Ectodermal cell (in vitro differentiated cells): ENCODE measurements around the gene LMF1.

Experiments
- H3K27ac ChIP-seq: 2 replicates; pipeline ENCODE4 v1.7.0; 2013; ENCODE audit warnings: mild to moderate bottlenecking, low read depth, low read length; ENCODE audit not compliant: insufficient read depth, poor library complexity, severe bottlenecking
- H3K27me3 ChIP-seq: 2 replicates; pipeline ENCODE4 v1.7.0; 2013; ENCODE audit warnings: mild to moderate bottlenecking, low read length; ENCODE audit not compliant: insufficient read depth, control insufficient read depth, poor library complexity, severe bottlenecking
- H3K36me3 ChIP-seq: one replicate; pipeline ENCODE4 v1.7.0; 2013; ENCODE audit warnings: low read length; ENCODE audit not compliant: control insufficient read depth, insufficient read depth
- H3K4me1 ChIP-seq: one replicate; pipeline ENCODE4 v1.7.0; 2013; ENCODE audit warnings: low read length; ENCODE audit not compliant: control insufficient read depth, insufficient read depth
- H3K4me3 ChIP-seq: 2 replicates; pipeline ENCODE4 v1.7.0; 2013; ENCODE audit warnings: low read depth, low read length, control low read depth; ENCODE audit not compliant: insufficient read depth
- H3K9me3 ChIP-seq: 2 replicates; pipeline ENCODE4 v1.7.0; 2013; ENCODE audit warnings: mild to moderate bottlenecking, low read length, moderate library complexity; ENCODE audit not compliant: control insufficient read depth
- WGBS, 2 experiments: methylation state at CpG; one replicate each; pipeline ENCODE4 v1.1.7; 2013; ENCODE audit warnings: missing lambda C conversion rate in 2 of 2; 5-methylcytosine and 5-hydroxymethylcytosine counted together

LMF1 gene

GRCh38 chr16:993731-994130, 22.9 kb upstream of the LMF1 start:
- 84 to 90% methylated on average over 3 of the region's 3 CpGs for WGBS, 2 experiments
- Histone ChIP-seq H3K27ac (no peak overlapping the region), H3K36me3 (no peaks in the 10 kb centered on the region), H3K27me3 (peaks cover 20% of the 10 kb centered on the region), H3K4me1 (peaks cover 23% of the 10 kb centered on the region), H3K4me3 (no peak overlapping the region), H3K9me3 (no peaks in the 10 kb centered on the region)

GRCh38 chr16:991773-992172, 21.0 kb upstream of the LMF1 start:
- Histone ChIP-seq H3K4me1 (peaks cover 8% of the 10 kb centered on the region), H3K36me3 (no peaks in the 10 kb centered on the region), H3K4me3 (no peak overlapping the region), H3K27ac (no peak overlapping the region), H3K9me3 (no peaks in the 10 kb centered on the region), H3K27me3 (peaks cover 11% of the 10 kb centered on the region)
- 69 to 72% methylated on average over 9 of the region's 9 CpGs for WGBS, 2 experiments

- Histone ChIP-seq H3K27me3 (peaks cover 7% of the 10 kb centered on the region), H3K9me3 (no peaks in the 10 kb centered on the region), H3K27ac (no peak overlapping the region), H3K4me1 (peaks cover 4% of the 10 kb centered on the region), H3K4me3 (no peak overlapping the region), H3K36me3 (no peaks in the 10 kb centered on the region)
- WGBS, 2 experiments, result 93 to 96% methylated on average over 9 of the region's 11 CpGs
Measured at GRCh38 chr16:991345-991744, 20.6 kb upstream of the LMF1 start.

GRCh38 chr16:990516-991291, 19.9 kb upstream of the LMF1 start:
- peaks cover under 1% of the 10 kb centered on the region for H3K27me3 ChIP-seq
- H3K36me3 ChIP-seq, result no peaks in the 10 kb centered on the region
- peaks cover 4% of the 10 kb centered on the region for H3K4me1 ChIP-seq
- no peaks in the 10 kb centered on the region for H3K9me3 ChIP-seq
- H3K4me3 ChIP-seq, result no peak overlapping the region
- H3K27ac ChIP-seq, result no peak overlapping the region
- 92% methylated on average over 41 of the region's 41 CpGs for WGBS, 2 experiments

GRCh38 chr16:989354-989814, 18.6 kb upstream of the LMF1 start:
- Histone ChIP-seq H3K27me3 (no peaks in the 10 kb centered on the region), H3K27ac (no peak overlapping the region), H3K36me3 (no peaks in the 10 kb centered on the region), H3K4me3 (no peak overlapping the region), H3K4me1 (peaks cover 5% of the 10 kb centered on the region), H3K9me3 (no peaks in the 10 kb centered on the region)
- 86 to 88% methylated on average over 11 of the region's 11 CpGs for WGBS, 2 experiments

GRCh38 chr16:988471-989353, 17.9 kb upstream of the LMF1 start:
- Histone ChIP-seq H3K36me3 (no peaks in the 10 kb centered on the region), H3K9me3 (no peaks in the 10 kb centered on the region), H3K4me1 (peaks cover 12% of the 10 kb centered on the region), H3K4me3 (no peak overlapping the region), H3K27ac (no peak overlapping the region), H3K27me3 (peaks cover 7% of the 10 kb centered on the region)
- 88% methylated on average over 35 of the region's 35 CpGs for WGBS, 2 experiments

- peaks cover 20% of the 10 kb centered on the region for H3K4me1 ChIP-seq
- WGBS, 2 experiments, result 93% methylated on average over 17 of the region's 17 CpGs
- peaks cover 15% of the 10 kb centered on the region for H3K27me3 ChIP-seq
- no peak overlapping the region for H3K4me3 ChIP-seq
- H3K9me3 ChIP-seq, result no peaks in the 10 kb centered on the region
- no peaks in the 10 kb centered on the region for H3K36me3 ChIP-seq
- no peak overlapping the region for H3K27ac ChIP-seq
Measured at GRCh38 chr16:987906-988305, 17.1 kb upstream of the LMF1 start.

- 94 to 95% methylated on average over 44 of the region's 44 CpGs for WGBS, 2 experiments
- H3K27ac ChIP-seq, result no peak overlapping the region
- no peaks in the 10 kb centered on the region for H3K36me3 ChIP-seq
- no peaks in the 10 kb centered on the region for H3K9me3 ChIP-seq
- H3K4me1 ChIP-seq, result peaks cover 28% of the 10 kb centered on the region
- H3K4me3 ChIP-seq, result no peak overlapping the region
- peaks cover 23% of the 10 kb centered on the region for H3K27me3 ChIP-seq
Measured at GRCh38 chr16:986925-987582, 16.3 kb upstream of the LMF1 start.

- Histone ChIP-seq H3K9me3 (no peaks in the 10 kb centered on the region), H3K4me1 (peaks cover 24% of the 10 kb centered on the region), H3K36me3 (no peaks in the 10 kb centered on the region), H3K27ac (no peak overlapping the region), H3K27me3 (peaks cover 29% of the 10 kb centered on the region), H3K4me3 (no peak overlapping the region)
- WGBS, 2 experiments, result 91% methylated on average over 8 of the region's 8 CpGs
Measured at GRCh38 chr16:986411-986810, 15.6 kb upstream of the LMF1 start.
